ENCODE results near the gene KLF11. TPM values are rescaled to one million over a fixed set of nuclear protein-coding genes. Genes with fewer than 3 reads are reported as not detected.

Gene KLF11
- polyA plus RNA-seq, 3 donors from 2014 or later = 10.5 to 18.8 (median 11.7) TPM

- no peak overlapping the region for H3K27ac Mint-ChIP-seq
- DNase-seq = no peak
- H3K4me3 Mint-ChIP-seq = no peak overlapping the region
- H3K27me3 Mint-ChIP-seq (ENCODE audit: low read depth in 3 of 3) = peaks cover 14 to 34% (median 26%) of the 10 kb centered on the region in 3 donors
- H3K4me1 Mint-ChIP-seq = peaks cover 17 to 23% of the 10 kb centered on the region in 2 donors
- peaks cover 0 to 5% (median 0%) of the 10 kb centered on the region in 3 donors for H3K36me3 Mint-ChIP-seq
- H3K9me3 Mint-ChIP-seq = no peaks in the 10 kb centered on the region
These were observed 33.2 kb downstream of the KLF11 start for GRCh38 chr2:10076511-10076910.

- peaks cover 14 to 37% (median 28%) of the 10 kb centered on the region in 3 donors for H3K27me3 Mint-ChIP-seq (ENCODE audit: low read depth in 3 of 3)
- H3K4me3 Mint-ChIP-seq = no peak overlapping the region
- H3K36me3 Mint-ChIP-seq = peaks cover 0 to 5% (median 0%) of the 10 kb centered on the region in 3 donors
- no peaks in the 10 kb centered on the region for H3K9me3 Mint-ChIP-seq
- no peak overlapping the region for H3K27ac Mint-ChIP-seq
- H3K4me1 Mint-ChIP-seq = peaks cover 17 to 23% of the 10 kb centered on the region in 2 donors
- DNase-seq = no peak
These were observed 33.7 kb downstream of the KLF11 start for GRCh38 chr2:10076988-10077527.

DNA sequence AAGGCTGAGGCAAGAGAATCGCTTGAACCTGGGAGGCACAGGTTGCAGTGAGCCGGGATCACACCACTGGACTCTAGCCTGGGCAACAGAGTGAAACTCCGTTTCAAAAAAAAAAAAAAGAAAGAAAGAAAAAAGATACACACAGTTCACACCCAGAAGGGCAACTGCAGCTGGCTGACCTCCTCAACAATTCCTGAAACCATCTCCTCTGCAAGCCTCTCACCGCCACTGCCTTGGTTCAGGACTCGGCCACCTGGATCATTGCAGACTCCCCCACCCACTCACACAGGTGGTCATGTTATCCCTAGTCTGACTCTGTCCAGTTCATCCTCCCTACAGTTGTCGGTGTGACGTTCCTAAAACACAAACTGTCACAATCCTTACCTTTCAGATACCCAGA, 34.7 kb downstream of the KLF11 start:
- no peak for DNase-seq
- H3K4me3 Mint-ChIP-seq = peak overlapping the region in 3 of 5 donors; percentile 4 to 25 (median 7)
- H3K4me1 Mint-ChIP-seq = peaks cover 14 to 17% of the 10 kb centered on the region in 2 donors
- H3K9me3 Mint-ChIP-seq = no peaks in the 10 kb centered on the region
- peak overlapping the region in 1 of 6 donors; percentile 6 for H3K27ac Mint-ChIP-seq
- peaks cover 0 to 5% (median 0%) of the 10 kb centered on the region in 3 donors for H3K36me3 Mint-ChIP-seq
- peaks cover 14 to 35% (median 26%) of the 10 kb centered on the region in 3 donors for H3K27me3 Mint-ChIP-seq (ENCODE audit: low read depth in 3 of 3)

GRCh38 chr2:10078704-10079265, 35.4 kb downstream of the KLF11 start:
- no peaks in the 10 kb centered on the region for H3K9me3 Mint-ChIP-seq
- peak overlapping the region in 1 of 6 donors; percentile 65 for H3K27ac Mint-ChIP-seq
- H3K4me1 Mint-ChIP-seq = peaks cover 14 to 17% of the 10 kb centered on the region in 2 donors
- peaks cover 0 to 5% (median 0%) of the 10 kb centered on the region in 3 donors for H3K36me3 Mint-ChIP-seq
- peaks cover 19 to 38% (median 33%) of the 10 kb centered on the region in 3 donors for H3K27me3 Mint-ChIP-seq (ENCODE audit: low read depth in 3 of 3)
- DNase-seq = no peak
- H3K4me3 Mint-ChIP-seq = peak overlapping the region; percentile 7 to 85 (median 81)

- Mint-ChIP-seq H3K4me1 (peaks cover 14 to 17% of the 10 kb centered on the region in 2 donors), H3K9me3 (no peaks in the 10 kb centered on the region), H3K27me3 (ENCODE audit: low read depth in 3 of 3) (peaks cover 22 to 39% (median 37%) of the 10 kb centered on the region in 3 donors), H3K27ac (peak overlapping the region in 1 of 6 donors; percentile 65), H3K36me3 (peaks cover 0 to 11% (median 0%) of the 10 kb centered on the region in 3 donors), H3K4me3 (peak overlapping the region; percentile 76 to 85 (median 81))
- no peak for DNase-seq
These were observed 36.0 kb downstream of the KLF11 start for GRCh38 chr2:10079266-10079869.

- H3K27ac Mint-ChIP-seq = peak within 1 kb of the TSS in 5 of 6 donors; percentile 44 to 72 (median 65)
- DNase-seq = peak; percentile 14 to 23 (median 17)
These were observed 36.7 kb downstream of the KLF11 start, which contains the start of gene CYS1 for GRCh38 chr2:10079870-10080535. TSS of gene CYS1 (minus strand) at chr2:10080411. CDS start at chr2:10080223, 188 bp downstream.

GRCh38 chr2:10080536-10081304, 37.4 kb downstream of the KLF11 start:
- DNase-seq = peak; percentile 33 to 60 (median 53)
- H3K36me3 Mint-ChIP-seq = peaks cover 0 to 11% (median 0%) of the 10 kb centered on the region in 3 donors
- H3K27ac Mint-ChIP-seq = peak overlapping the region in 5 of 6 donors; percentile 44 to 72 (median 56)
- peak overlapping the region; percentile 80 to 86 (median 80) for H3K4me3 Mint-ChIP-seq
- H3K27me3 Mint-ChIP-seq (ENCODE audit: low read depth in 3 of 3) = peaks cover 22 to 40% (median 33%) of the 10 kb centered on the region in 3 donors
- H3K4me1 Mint-ChIP-seq = peaks cover 14 to 17% of the 10 kb centered on the region in 2 donors
- no peaks in the 10 kb centered on the region for H3K9me3 Mint-ChIP-seq

More at GRCh38 chr2:10079870-10080535, 36.7 kb downstream of the KLF11 start, which contains the start of gene CYS1:
- Mint-ChIP-seq H3K4me3 (peak within 1 kb of the TSS; percentile 80 to 86 (median 82)), H3K4me1 (peaks cover 14 to 17% of the 10 kb centered on the region in 2 donors), H3K36me3 (peaks cover 0 to 11% (median 0%) of the 10 kb centered on the region in 3 donors), H3K9me3 (no peaks in the 10 kb centered on the region), H3K27me3 (ENCODE audit: low read depth in 3 of 3) (peaks cover 25 to 42% (median 34%) of the 10 kb centered on the region in 3 donors)

GRCh38 chr2:10083046-10083445, 39.7 kb downstream of the KLF11 start:
- H3K36me3 Mint-ChIP-seq = peaks cover 0 to 9% (median 0%) of the 10 kb centered on the region in 3 donors
- H3K4me3 Mint-ChIP-seq = peak overlapping the region in 1 of 5 donors; percentile 19
- H3K9me3 Mint-ChIP-seq = peaks cover 0 to 2% (median 0%) of the 10 kb centered on the region in 6 donors
- H3K27me3 Mint-ChIP-seq (ENCODE audit: low read depth in 3 of 3) = peaks cover 25 to 36% (median 26%) of the 10 kb centered on the region in 3 donors
- no peak for DNase-seq
- no peak overlapping the region for H3K27ac Mint-ChIP-seq
- H3K4me1 Mint-ChIP-seq = peaks cover 14 to 17% of the 10 kb centered on the region in 2 donors

DNA sequence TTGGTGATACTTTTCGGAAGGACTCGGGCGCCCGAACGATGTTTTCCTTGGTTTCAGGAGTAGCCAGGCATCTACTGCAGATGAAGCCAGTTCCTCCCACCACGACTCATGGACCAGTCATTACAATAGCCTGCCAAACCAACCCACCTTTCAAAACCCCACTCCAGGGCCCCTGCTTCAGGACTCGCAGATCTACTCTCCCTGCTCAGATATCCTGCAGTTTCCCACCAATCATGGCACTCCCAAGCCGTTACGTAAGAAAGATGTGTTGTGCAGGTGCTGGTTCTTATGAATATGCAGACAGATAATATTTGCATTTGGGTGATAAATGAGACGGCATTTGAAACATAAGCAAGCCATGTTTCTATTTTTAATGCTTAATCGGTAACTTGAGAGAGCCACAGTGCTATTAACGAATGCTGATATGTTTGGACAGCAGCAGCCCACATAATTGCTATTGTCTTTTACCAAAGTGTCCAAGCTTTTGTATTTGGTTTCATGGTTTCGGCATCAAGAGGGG, 40.4 kb downstream of the KLF11 start:
- Mint-ChIP-seq H3K4me1 (peaks cover 14 to 17% of the 10 kb centered on the region in 2 donors), H3K27me3 (ENCODE audit: low read depth in 3 of 3) (peaks cover 20 to 29% (median 26%) of the 10 kb centered on the region in 3 donors), H3K36me3 (peaks cover 0 to 9% (median 0%) of the 10 kb centered on the region in 3 donors), H3K9me3 (peaks cover 0 to 2% (median 0%) of the 10 kb centered on the region in 6 donors), H3K4me3 (no peak overlapping the region), H3K27ac (no peak overlapping the region)
- DNase-seq = no peak

DNA sequence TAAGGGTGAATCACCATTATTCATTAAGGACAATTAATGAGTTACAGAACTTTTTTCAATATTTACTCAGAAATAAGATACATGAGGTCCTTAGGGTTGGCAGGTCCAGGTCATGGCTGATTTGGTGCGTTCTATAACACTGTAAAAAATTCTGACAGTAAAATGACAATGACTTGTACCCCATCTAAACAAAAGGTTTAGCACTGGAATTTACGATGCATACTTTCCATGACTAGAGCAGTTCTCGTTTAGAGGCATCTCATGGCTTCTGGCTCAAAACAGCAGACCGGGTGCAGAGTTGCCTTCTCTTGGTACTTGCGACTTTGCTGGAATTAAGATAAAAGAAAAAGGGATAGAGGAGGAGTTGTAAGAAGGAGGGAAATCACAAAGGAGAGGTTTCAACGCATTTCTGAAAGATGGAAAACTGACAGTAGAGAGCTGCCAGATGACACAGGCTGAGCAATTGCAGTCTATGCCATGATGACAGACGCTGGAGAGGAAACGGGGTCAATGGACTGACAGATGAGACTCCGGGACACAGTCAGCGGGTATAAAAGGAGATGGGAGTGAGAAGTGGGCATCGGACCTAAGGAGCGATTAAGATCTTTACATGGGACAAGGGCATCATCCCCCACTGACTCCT, 41.0 kb downstream of the KLF11 start:
- H3K27me3 Mint-ChIP-seq (ENCODE audit: low read depth in 3 of 3) = peaks cover 16 to 29% (median 24%) of the 10 kb centered on the region in 3 donors
- no peak overlapping the region for H3K4me3 Mint-ChIP-seq
- peaks cover 8 to 12% of the 10 kb centered on the region in 2 donors for H3K4me1 Mint-ChIP-seq
- no peak for DNase-seq
- peaks cover 0 to 2% (median 0%) of the 10 kb centered on the region in 6 donors for H3K9me3 Mint-ChIP-seq
- no peak overlapping the region for H3K27ac Mint-ChIP-seq
- peaks cover 0 to 9% (median 0%) of the 10 kb centered on the region in 3 donors for H3K36me3 Mint-ChIP-seq

GRCh38 chr2:10085043-10085667, 41.8 kb downstream of the KLF11 start:
- peaks cover 16 to 29% (median 24%) of the 10 kb centered on the region in 3 donors for H3K27me3 Mint-ChIP-seq (ENCODE audit: low read depth in 3 of 3)
- peaks cover 0 to 9% (median 0%) of the 10 kb centered on the region in 3 donors for H3K36me3 Mint-ChIP-seq
- peaks cover 8 to 10% of the 10 kb centered on the region in 2 donors for H3K4me1 Mint-ChIP-seq
- peaks cover 0 to 2% (median 0%) of the 10 kb centered on the region in 6 donors for H3K9me3 Mint-ChIP-seq
- H3K4me3 Mint-ChIP-seq = no peak overlapping the region
- DNase-seq = no peak
- H3K27ac Mint-ChIP-seq = no peak overlapping the region

DNA sequence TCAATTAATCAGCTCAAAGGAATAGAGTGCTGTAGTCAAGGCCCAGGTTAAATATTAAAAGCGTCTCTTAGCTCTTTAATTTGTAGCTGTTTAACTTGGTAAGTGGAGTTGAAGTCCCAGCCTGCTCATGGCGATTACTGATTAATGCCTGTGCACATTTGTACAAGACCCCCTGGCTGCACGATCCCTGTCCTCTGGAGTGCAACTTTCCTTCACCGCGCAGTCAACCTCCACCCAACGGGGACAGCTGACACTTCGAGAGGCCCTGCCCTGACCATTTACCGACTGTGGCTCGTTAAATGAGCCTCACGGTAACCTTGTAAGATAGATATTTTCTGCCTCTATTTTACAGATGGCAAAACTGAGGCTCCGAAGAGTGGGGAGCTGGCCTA, 42.3 kb downstream of the KLF11 start:
- peaks cover 0 to 2% (median 0%) of the 10 kb centered on the region in 6 donors for H3K9me3 Mint-ChIP-seq
- peaks cover 16 to 33% (median 24%) of the 10 kb centered on the region in 3 donors for H3K27me3 Mint-ChIP-seq (ENCODE audit: low read depth in 3 of 3)
- H3K4me1 Mint-ChIP-seq = peaks cover 8 to 9% of the 10 kb centered on the region in 2 donors
- H3K36me3 Mint-ChIP-seq = peaks cover 0 to 9% (median 0%) of the 10 kb centered on the region in 3 donors
- H3K4me3 Mint-ChIP-seq = no peak overlapping the region
- H3K27ac Mint-ChIP-seq = no peak overlapping the region
- no peak for DNase-seq
